ENCODE measurements around the gene CNOT8. TPM values are rescaled to one million over a fixed set of nuclear protein-coding genes. Genes with fewer than 3 reads are reported as not detected.

The CNOT8 gene
- total RNA-seq, 2 experiments from 2014 or later: 52.4 to 79.4 TPM

GRCh38 chr5:154841273-154841661 is 17.2 kb upstream of the CNOT8 start:
- intact Hi-C loops (cut with micrococcal nuclease; ENCODE audit: unreplicated experiment): no loop called here
- ChIA-PET POLR2A (no interaction called here), CTCF (ENCODE audit: unreplicated experiment) (no interaction called here)
- no TSS peak for BruUV-seq (replicated peaks)
- Histone ChIP-seq H3K9me3 (ENCODE audit: low read length) (no peaks in the 10 kb centered on the region), H3K4me3 (ENCODE audit: low read depth, low read length, poor library complexity, severe bottlenecking) (no peak overlapping the region), H3K4me2 (ENCODE audit: low read length) (no peak overlapping the region), H3K79me2 (ENCODE audit: insufficient read depth, low read depth, low read length) (no peaks in the 10 kb centered on the region), H2AFZ (ENCODE audit: low read length) (no peak overlapping the region), H4K20me1 (ENCODE audit: insufficient read depth, low read length) (no peaks in the 10 kb centered on the region), H3K9me2 (ENCODE audit: insufficient read depth, low read length) (no peaks in the 10 kb centered on the region), H3K27ac (ENCODE audit: low read depth, low read length, poor library complexity, severe bottlenecking) (no peak overlapping the region), H3K4me1 (ENCODE audit: insufficient read depth, low read length, poor library complexity, severe bottlenecking) (no peaks in the 10 kb centered on the region), H3K36me3 (ENCODE audit: insufficient read depth, low read length) (no peaks in the 10 kb centered on the region; the same call in 1 of the 2 replicates)
- DNase-seq (ENCODE audit: low spot score): no peak
- TF ChIP-seq CTCF (conservative IDR thresholded peaks at IDR 0.05; ENCODE audit: low read length): no peak
- no peak for TF ChIP-seq EZH2phosphoT487 (IDR thresholded peaks at IDR 0.05; ENCODE audit: borderline replicate concordance, low read depth, low read length)

- BruUV-seq (replicated peaks): no TSS peak
- intact Hi-C loops (cut with micrococcal nuclease; ENCODE audit: unreplicated experiment): no loop called here
- Histone ChIP-seq H3K9me2 (ENCODE audit: insufficient read depth, low read length) (no peaks in the 10 kb centered on the region), H3K36me3 (ENCODE audit: insufficient read depth, low read length) (no peaks in the 10 kb centered on the region; the same call in 1 of the 2 replicates), H3K27ac (ENCODE audit: low read depth, low read length, poor library complexity, severe bottlenecking) (no peak overlapping the region), H3K9me3 (ENCODE audit: low read length) (no peaks in the 10 kb centered on the region), H4K20me1 (ENCODE audit: insufficient read depth, low read length) (no peaks in the 10 kb centered on the region), H2AFZ (ENCODE audit: low read length) (no peak overlapping the region), H3K4me1 (ENCODE audit: insufficient read depth, low read length, poor library complexity, severe bottlenecking) (no peaks in the 10 kb centered on the region), H3K79me2 (ENCODE audit: insufficient read depth, low read depth, low read length) (no peaks in the 10 kb centered on the region), H3K4me2 (ENCODE audit: low read length) (no peak overlapping the region), H3K4me3 (ENCODE audit: low read depth, low read length, poor library complexity, severe bottlenecking) (no peak overlapping the region)
- ChIA-PET POLR2A (interaction anchor here (0.7 to 1.7 kb wide), 2 partner anchors 14 to 32 kb away, joined by 4 to 5 read pairs; no protein-coding TSS in a partner anchor), CTCF (ENCODE audit: unreplicated experiment) (interaction anchor here (0.6 kb wide), 1 partner anchor 160 kb away, joined by 3 read pairs; no protein-coding TSS in a partner anchor)
- no peak for DNase-seq (ENCODE audit: low spot score)
- no peak for TF ChIP-seq CTCF (conservative IDR thresholded peaks at IDR 0.05; ENCODE audit: low read length)
- no peak for TF ChIP-seq EZH2phosphoT487 (IDR thresholded peaks at IDR 0.05; ENCODE audit: borderline replicate concordance, low read depth, low read length)
Observed at GRCh38 chr5:154842689-154843530, 15.5 kb upstream of the CNOT8 start.

GRCh38 chr5:154844809-154845208 is 13.6 kb upstream of the CNOT8 start:
- no peak overlapping the region for H3K4me3 ChIP-seq (ENCODE audit: low read depth, low read length, poor library complexity, severe bottlenecking)
- H3K9me3 ChIP-seq (ENCODE audit: low read length): no peaks in the 10 kb centered on the region
- H3K9me2 ChIP-seq (ENCODE audit: insufficient read depth, low read length): no peaks in the 10 kb centered on the region
- no peaks in the 10 kb centered on the region for H3K79me2 ChIP-seq (ENCODE audit: insufficient read depth, low read depth, low read length)
- no peaks in the 10 kb centered on the region; the same call in 1 of the 2 replicates for H3K36me3 ChIP-seq (ENCODE audit: insufficient read depth, low read length)
- CTCF ChIA-PET (ENCODE audit: unreplicated experiment): no interaction called here
- intact Hi-C loops (cut with micrococcal nuclease; ENCODE audit: unreplicated experiment): no loop called here
- H2AFZ ChIP-seq (ENCODE audit: low read length): no peak overlapping the region
- no peak overlapping the region for H3K4me2 ChIP-seq (ENCODE audit: low read length)
- TF ChIP-seq EZH2phosphoT487 (IDR thresholded peaks at IDR 0.05; ENCODE audit: borderline replicate concordance, low read depth, low read length) (no peak), CTCF (conservative IDR thresholded peaks at IDR 0.05; ENCODE audit: low read length) (no peak)
- no peak for DNase-seq (ENCODE audit: low spot score)
- H3K4me1 ChIP-seq (ENCODE audit: insufficient read depth, low read length, poor library complexity, severe bottlenecking): no peaks in the 10 kb centered on the region
- no TSS peak for BruUV-seq (replicated peaks)
- no peak overlapping the region for H3K27ac ChIP-seq (ENCODE audit: low read depth, low read length, poor library complexity, severe bottlenecking)
- POLR2A ChIA-PET: interaction anchor here (0.6 to 1.9 kb wide), 3 partner anchors 10 to 205 kb away, joined by 3 to 4 read pairs (median 3); no protein-coding TSS in a partner anchor
- H4K20me1 ChIP-seq (ENCODE audit: insufficient read depth, low read length): no peaks in the 10 kb centered on the region

Measured in OCI-LY7 (cell line).